ENCODE measurements around the gene ARHGEF10L.

Gene ARHGEF10L

DNA sequence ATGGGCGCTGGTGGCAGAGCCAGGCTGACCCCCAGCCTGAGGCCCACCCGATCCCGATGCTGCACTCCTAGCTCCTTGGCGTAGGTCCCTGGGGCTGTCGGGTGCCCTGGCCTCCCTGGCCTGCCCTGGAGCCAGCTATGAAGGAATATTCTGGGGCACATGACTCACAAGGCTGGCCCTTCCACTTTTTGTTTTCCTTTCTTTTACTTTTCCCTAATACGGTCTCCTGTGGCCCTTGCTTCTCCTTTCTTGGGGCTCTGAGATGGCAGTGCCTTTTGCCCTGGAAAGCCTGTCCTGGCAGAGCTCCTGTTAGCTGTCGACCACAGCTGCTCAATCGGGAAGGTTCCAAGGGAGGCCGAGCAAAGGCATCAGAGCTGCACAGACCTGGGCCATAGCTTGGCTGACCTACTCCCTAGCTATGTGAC lies 22.1 kb downstream of the ARHGEF10L start (continued):
- TF ChIP-seq, protein P1, sequence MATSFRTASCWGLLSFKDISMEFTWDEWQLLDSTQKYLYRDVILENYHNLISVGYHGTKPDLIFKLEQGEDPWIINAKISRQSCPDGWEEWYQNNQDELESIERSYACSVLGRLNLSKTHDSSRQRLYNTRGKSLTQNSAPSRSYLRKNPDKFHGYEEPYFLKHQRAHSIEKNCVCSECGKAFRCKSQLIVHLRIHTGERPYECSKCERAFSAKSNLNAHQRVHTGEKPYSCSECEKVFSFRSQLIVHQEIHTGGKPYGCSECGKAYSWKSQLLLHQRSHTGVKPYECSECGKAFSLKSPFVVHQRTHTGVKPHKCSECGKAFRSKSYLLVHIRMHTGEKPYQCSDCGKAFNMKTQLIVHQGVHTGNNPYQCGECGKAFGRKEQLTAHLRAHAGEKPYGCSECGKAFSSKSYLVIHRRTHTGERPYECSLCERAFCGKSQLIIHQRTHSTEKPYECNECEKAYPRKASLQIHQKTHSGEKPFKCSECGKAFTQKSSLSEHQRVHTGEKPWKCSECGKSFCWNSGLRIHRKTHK (tag by site-specific recombination; IDR thresholded peaks at IDR 0.05): no peak
- TF ChIP-seq ZNF785 (tag by site-specific recombination; IDR thresholded peaks at IDR 0.05) (no peak), ZNF354C (tag by site-specific recombination; IDR thresholded peaks at IDR 0.05; ENCODE audit: borderline replicate concordance, low read depth) (no peak), ZNF19 (tag by site-specific recombination; IDR thresholded peaks at IDR 0.05; ENCODE audit: low read depth) (no peak)
- TF ChIP-seq, protein P2, sequence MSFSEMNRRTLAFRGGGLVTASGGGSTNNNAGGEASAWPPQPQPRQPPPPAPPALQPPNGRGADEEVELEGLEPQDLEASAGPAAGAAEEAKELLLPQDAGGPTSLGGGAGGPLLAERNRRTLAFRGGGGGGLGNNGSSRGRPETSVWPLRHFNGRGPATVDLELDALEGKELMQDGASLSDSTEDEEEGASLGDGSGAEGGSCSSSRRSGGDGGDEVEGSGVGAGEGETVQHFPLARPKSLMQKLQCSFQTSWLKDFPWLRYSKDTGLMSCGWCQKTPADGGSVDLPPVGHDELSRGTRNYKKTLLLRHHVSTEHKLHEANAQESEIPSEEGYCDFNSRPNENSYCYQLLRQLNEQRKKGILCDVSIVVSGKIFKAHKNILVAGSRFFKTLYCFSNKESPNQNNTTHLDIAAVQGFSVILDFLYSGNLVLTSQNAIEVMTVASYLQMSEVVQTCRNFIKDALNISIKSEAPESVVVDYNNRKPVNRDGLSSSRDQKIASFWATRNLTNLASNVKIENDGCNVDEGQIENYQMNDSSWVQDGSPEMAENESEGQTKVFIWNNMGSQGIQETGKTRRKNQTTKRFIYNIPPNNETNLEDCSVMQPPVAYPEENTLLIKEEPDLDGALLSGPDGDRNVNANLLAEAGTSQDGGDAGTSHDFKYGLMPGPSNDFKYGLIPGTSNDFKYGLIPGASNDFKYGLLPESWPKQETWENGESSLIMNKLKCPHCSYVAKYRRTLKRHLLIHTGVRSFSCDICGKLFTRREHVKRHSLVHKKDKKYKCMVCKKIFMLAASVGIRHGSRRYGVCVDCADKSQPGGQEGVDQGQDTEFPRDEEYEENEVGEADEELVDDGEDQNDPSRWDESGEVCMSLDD (tag by site-specific recombination; IDR thresholded peaks at IDR 0.05): no peak
- TF ChIP-seq, protein P3, sequence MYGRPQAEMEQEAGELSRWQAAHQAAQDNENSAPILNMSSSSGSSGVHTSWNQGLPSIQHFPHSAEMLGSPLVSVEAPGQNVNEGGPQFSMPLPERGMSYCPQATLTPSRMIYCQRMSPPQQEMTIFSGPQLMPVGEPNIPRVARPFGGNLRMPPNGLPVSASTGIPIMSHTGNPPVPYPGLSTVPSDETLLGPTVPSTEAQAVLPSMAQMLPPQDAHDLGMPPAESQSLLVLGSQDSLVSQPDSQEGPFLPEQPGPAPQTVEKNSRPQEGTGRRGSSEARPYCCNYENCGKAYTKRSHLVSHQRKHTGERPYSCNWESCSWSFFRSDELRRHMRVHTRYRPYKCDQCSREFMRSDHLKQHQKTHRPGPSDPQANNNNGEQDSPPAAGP (tag by site-specific recombination; IDR thresholded peaks at IDR 0.05): no peak

DNA sequence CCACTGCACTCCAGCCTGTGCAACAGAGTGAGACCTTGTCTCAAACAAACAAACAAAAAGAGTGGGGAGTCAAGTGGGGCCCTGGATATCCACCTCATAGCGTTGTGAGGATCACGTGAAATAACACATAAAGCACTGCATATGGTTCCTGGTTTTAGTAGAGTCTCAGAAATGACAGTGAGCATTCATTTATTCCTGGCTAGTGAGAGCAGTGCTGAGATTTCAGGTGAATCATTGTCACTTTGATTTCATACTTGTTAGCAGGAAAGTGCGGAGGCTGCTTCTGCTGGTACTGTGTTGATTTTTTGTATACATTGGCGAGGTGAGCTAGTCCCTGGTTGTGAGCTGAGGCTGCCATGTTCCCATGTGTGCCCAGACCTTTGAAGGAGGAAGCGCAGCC lies 22.9 kb downstream of the ARHGEF10L start:
- Histone ChIP-seq H3K4me3 (ENCODE audit: low read depth, low read length) (no peak overlapping the region), H3K36me3 (ENCODE audit: control insufficient read depth in 2 of 2, insufficient read depth in 1 of 2, low read length in 2 of 2) (no peaks in the 10 kb centered on the region), H3K27ac (ENCODE audit: extremely low read depth, low read depth, low read length) (no peak overlapping the region), H3K9me3 (ENCODE audit: control insufficient read depth, insufficient read depth, low read depth, low read length) (no peaks in the 10 kb centered on the region), H3K4me1 (ENCODE audit: control insufficient read depth, insufficient read depth, low read length) (no peaks in the 10 kb centered on the region; the same call in 1 of the 2 replicates)
- POLR2A ChIA-PET: no interaction called here
- CTCF ChIA-PET: interaction anchor here (2.2 kb wide), 1 partner anchor 45 kb away, joined by 8 read pairs; no protein-coding TSS in a partner anchor
- TF ChIP-seq GFI1B (tag by site-specific recombination; IDR thresholded peaks at IDR 0.05): 0 out of 2 replicates have a peak, but pooled peaks have one; percentile 58
- TF ChIP-seq, protein P4, sequence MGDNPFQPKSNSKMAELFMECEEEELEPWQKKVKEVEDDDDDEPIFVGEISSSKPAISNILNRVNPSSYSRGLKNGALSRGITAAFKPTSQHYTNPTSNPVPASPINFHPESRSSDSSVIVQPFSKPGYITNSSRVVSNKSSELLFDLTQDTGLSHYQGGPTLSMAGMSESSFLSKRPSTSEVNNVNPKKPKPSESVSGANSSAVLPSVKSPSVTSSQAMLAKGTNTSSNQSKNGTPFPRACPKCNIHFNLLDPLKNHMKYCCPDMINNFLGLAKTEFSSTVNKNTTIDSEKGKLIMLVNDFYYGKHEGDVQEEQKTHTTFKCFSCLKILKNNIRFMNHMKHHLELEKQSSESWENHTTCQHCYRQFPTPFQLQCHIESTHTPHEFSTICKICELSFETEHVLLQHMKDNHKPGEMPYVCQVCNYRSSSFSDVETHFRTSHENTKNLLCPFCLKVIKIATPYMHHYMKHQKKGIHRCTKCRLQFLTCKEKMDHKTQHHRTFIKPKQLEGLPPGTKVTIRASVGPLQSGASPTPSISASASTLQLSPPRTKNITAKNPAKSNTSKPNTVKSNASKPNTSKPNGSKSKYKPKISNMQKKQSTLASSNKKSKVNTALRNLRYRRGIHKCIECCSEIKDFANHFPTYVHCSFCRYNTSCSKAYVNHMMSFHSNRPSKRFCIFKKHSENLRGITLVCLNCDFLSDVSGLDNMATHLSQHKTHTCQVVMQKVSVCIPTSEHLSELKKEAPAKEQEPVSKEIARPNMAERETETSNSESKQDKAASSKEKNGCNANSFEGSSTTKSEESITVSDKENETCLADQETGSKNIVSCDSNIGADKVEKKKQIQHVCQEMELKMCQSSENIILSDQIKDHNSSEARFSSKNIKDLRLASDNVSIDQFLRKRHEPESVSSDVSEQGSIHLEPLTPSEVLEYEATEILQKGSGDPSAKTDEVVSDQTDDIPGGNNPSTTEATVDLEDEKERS (tag by site-specific recombination; IDR thresholded peaks at IDR 0.05): no peak

DNA sequence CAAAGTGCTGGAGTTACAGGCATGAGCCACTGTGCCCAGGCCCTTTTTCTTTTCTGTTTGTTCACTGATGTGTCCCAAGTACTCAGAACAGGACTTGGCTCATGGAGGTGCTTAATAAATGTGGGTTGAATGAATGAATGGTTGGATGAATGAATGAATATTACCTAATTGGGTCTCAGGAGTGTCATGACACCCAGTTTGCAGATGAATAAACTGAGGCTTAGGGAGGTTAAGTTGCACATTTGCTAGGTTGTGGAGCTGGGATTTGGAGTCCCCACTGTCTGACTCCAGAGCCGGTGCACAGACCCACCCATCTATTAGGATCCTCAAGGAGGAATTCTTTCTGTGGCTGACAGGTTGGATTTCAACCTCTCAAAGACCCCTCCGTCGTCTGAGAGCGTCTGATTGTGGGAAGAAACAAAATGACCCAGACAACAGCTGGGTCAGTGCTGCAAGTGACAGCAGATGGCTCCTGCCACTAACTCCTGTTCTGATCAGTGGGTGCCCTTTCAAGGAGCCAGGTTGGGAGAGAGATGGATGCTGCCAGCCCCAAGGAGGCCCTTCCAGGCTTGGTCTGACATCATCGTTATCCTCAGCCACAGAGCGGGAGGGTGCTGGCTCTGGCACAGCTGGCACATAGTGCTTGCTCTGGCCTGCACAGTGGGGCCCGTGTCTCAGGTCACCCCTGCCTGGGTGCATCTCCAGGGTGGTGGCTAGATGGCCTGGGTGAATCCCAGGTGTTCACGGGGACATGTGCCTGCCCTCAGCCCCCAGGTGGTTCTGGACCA lies 24.2 kb downstream of the ARHGEF10L start:
- Histone ChIP-seq H3K36me3 (ENCODE audit: control insufficient read depth in 2 of 2, insufficient read depth in 1 of 2, low read length in 2 of 2) (no peaks in the 10 kb centered on the region), H3K27ac (ENCODE audit: extremely low read depth, low read depth, low read length) (no peak overlapping the region), H3K4me3 (ENCODE audit: low read depth, low read length) (no peak overlapping the region), H3K9me3 (ENCODE audit: control insufficient read depth, insufficient read depth, low read depth, low read length) (no peaks in the 10 kb centered on the region), H3K4me1 (ENCODE audit: control insufficient read depth, insufficient read depth, low read length) (no peaks in the 10 kb centered on the region; the same call in 1 of the 2 replicates)
- ChIA-PET CTCF (interaction anchor here (1.8 kb wide), 1 partner anchor 61 kb away, joined by 6 read pairs; no protein-coding TSS in a partner anchor), POLR2A (no interaction called here)
- TF ChIP-seq, protein P5, sequence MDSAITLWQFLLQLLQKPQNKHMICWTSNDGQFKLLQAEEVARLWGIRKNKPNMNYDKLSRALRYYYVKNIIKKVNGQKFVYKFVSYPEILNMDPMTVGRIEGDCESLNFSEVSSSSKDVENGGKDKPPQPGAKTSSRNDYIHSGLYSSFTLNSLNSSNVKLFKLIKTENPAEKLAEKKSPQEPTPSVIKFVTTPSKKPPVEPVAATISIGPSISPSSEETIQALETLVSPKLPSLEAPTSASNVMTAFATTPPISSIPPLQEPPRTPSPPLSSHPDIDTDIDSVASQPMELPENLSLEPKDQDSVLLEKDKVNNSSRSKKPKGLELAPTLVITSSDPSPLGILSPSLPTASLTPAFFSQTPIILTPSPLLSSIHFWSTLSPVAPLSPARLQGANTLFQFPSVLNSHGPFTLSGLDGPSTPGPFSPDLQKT (IDR thresholded peaks at IDR 0.05; ENCODE audit: borderline replicate concordance, low read depth, low read length): no peak
- no peak for TF ChIP-seq ZNF223 (tag by site-specific recombination; IDR thresholded peaks at IDR 0.05)
- TF ChIP-seq HOXC10 (CRISPR knock-in tag; IDR thresholded peaks at IDR 0.05): no peak
- TF ChIP-seq GLIS2 (tag by site-specific recombination; IDR thresholded peaks at IDR 0.05): 0 out of 2 replicates have a peak, but pooled peaks have one; percentile 26
- no peak for TF ChIP-seq ZNF514 (tag by site-specific recombination; IDR thresholded peaks at IDR 0.05)
- TF ChIP-seq ZNF157 (tag by site-specific recombination; IDR thresholded peaks at IDR 0.05): no peak
- no peak for TF ChIP-seq ZNF274 (IDR thresholded peaks at IDR 0.05; ENCODE audit: low read length)
- no peak for TF ChIP-seq ZNF274 (tag by site-specific recombination; IDR thresholded peaks at IDR 0.05; ENCODE audit: borderline replicate concordance)
- TF ChIP-seq ZNF473 (tag by site-specific recombination; IDR thresholded peaks at IDR 0.05): no peak
- peak; percentile 44; the same call in 1 of the 2 replicates for TF ChIP-seq ZFP69B (tag by site-specific recombination; IDR thresholded peaks at IDR 0.05)
- TF ChIP-seq ZNF341 (tag by site-specific recombination; IDR thresholded peaks at IDR 0.05; ENCODE audit: low read depth): no peak
- TF ChIP-seq ZNF335 (tag by site-specific recombination; conservative IDR thresholded peaks at IDR 0.05): no peak
- no peak for TF ChIP-seq ZNF626 (tag by site-specific recombination; IDR thresholded peaks at IDR 0.05)
- TF ChIP-seq, protein P1 (tag by site-specific recombination; IDR thresholded peaks at IDR 0.05): no peak
